Gastrocnemius medialis (tissue), 4 donors: ENCODE measurements around the gene RIPOR1. TPM values are rescaled to one million over a fixed set of nuclear protein-coding genes. Genes with fewer than 3 reads are reported as not detected.
A peak's percentile ranks its signal among the peaks of the same experiment; 100 is the strongest.

Source experiments
- ATAC-seq, 2 donors: fragments of 150-250 bp; one replicate each; pipeline ENCODE4 v1.9.1; 2016
- DNase-seq, 2 donors: peaks; one replicate each; pipeline ENCODE4 v3.0.0-alpha.2; 2019
- H3K27ac ChIP-seq, 4 donors: fragments of 200-600 bp; sonication (generic); 1 replicate in 1 of 4; 2 replicates in 3 of 4; pipeline ENCODE4 v1.5.1; 2016 to 2018; ENCODE audit warnings: mild to moderate bottlenecking in 2 of 4, moderate library complexity in 1 of 4
- H3K27me3 ChIP-seq, 3 donors: fragments of 200-600 bp; sonication (generic) in 2 of 3; 1 replicate in 1 of 3; 2 replicates in 2 of 3; pipeline versions ENCODE4 v1.5.1 to v1.6.0; 2016 to 2019; ENCODE audit warnings: mild to moderate bottlenecking in 1 of 3, moderate library complexity in 1 of 3
- H3K36me3 ChIP-seq, 2 donors: fragments of 200-600 bp; sonication (generic) in 1 of 2; one replicate each; pipeline ENCODE4 v1.5.1; 2017 to 2018
- H3K4me1 ChIP-seq, 2 donors: fragments of 200-600 bp; sonication (generic) in 1 of 2; one replicate each; pipeline ENCODE4 v1.5.1; 2016 to 2017; ENCODE audit warnings: mild to moderate bottlenecking in 2 of 2
- H3K4me3 ChIP-seq, 4 donors: fragments of 200-600 bp; sonication (generic) in 3 of 4; 1 replicate in 1 of 4; 2 replicates in 3 of 4; pipeline ENCODE4 v1.5.1; 2016 to 2019; ENCODE audit warnings: mild to moderate bottlenecking in 2 of 4
- H3K9me3 ChIP-seq, 3 donors: fragments of 200-600 bp; sonication (generic) in 2 of 3; 1 replicate in 1 of 3; 2 replicates in 2 of 3; pipeline ENCODE4 v1.5.1; 2016 to 2019
- CTCF ChIP-seq, 5 experiments: fragments of 450-650 bp in 3 of 5; fragments of 200-600 bp in 2 of 5; sonication (generic) in 2 of 5; IDR thresholded peaks in 4 of 5; conservative IDR thresholded peaks in 1 of 5; 1 replicate in 4 of 5; 2 replicates in 1 of 5; pipeline ENCODE4 v1.5.1; 2016 to 2019; ENCODE audit warnings: antibody characterized with exemption in 5 of 5, mild to moderate bottlenecking in 3 of 5, moderate library complexity in 3 of 5
- POLR2A ChIP-seq, 2 donors: fragments of 450-650 bp; IDR thresholded peaks; one replicate each; pipeline ENCODE4 v1.6.1; 2017; ENCODE audit warnings: antibody characterized with exemption in 2 of 2, mild to moderate bottlenecking in 2 of 2, moderate library complexity in 2 of 2
- in situ Hi-C, 4 donors: fragments of 200-750 bp; cut with MboI; loops; one replicate each; pipeline versions ENCODE4 v1.15.0 to v1.8.0; 2017; ENCODE audit warnings: low sequenced_read_pairs in 4 of 4
- intact Hi-C: fragments of 100-400 bp; cut with DNase I; formaldehyde crosslinking; loops from one replicate; pipeline ENCODE4 v1.15.1; 2023; ENCODE audit warnings: low total_unique reads
- total RNA-seq, 4 donors: library from RNA; depleted of rRNA; stranded (reverse); fragments of >200 nt; gene quantifications; one replicate each; pipeline versions ENCODE4 v1.1.0 to v1.2.3, GENCODE V29; 2016

The RIPOR1 gene
- total RNA-seq, 4 donors from 2014 or later: 10.6 to 65.4 (median 25.1) TPM

- peak overlapping the region; percentile 90 to 100 (median 100) for H3K27ac ChIP-seq
- H3K9me3 ChIP-seq: no peaks in the 10 kb centered on the region
- DNase-seq (peak; percentile 87 to 93), ATAC-seq (peak; percentile 77 to 78)
- peaks cover 27 to 35% of the 10 kb centered on the region in 2 donors for H3K4me1 ChIP-seq
- H3K36me3 ChIP-seq: no peaks in the 10 kb centered on the region
- TF ChIP-seq POLR2A (IDR thresholded peaks at IDR 0.05) (peak; percentile 79 to 85), CTCF (IDR thresholded peaks at IDR 0.05 in 4 of 5, conservative IDR thresholded peaks at IDR 0.05 in 1 of 5) (no peak)
- intact Hi-C loops: loop anchor here (2.0 to 10.0 kb wide), 3 partner anchors 83 to 281 kb away; partner anchors contain the start of genes ATP6V0D1, CENPT, NUTF2 and RANBP10
- H3K4me3 ChIP-seq: peak overlapping the region; percentile 69 to 97 (median 86)
- in situ Hi-C loops: no loop called here
- H3K27me3 ChIP-seq: no peaks in the 10 kb centered on the region
These were observed 35.3 kb downstream of the RIPOR1 start for GRCh38 chr16:67563708-67564468.

DNA sequence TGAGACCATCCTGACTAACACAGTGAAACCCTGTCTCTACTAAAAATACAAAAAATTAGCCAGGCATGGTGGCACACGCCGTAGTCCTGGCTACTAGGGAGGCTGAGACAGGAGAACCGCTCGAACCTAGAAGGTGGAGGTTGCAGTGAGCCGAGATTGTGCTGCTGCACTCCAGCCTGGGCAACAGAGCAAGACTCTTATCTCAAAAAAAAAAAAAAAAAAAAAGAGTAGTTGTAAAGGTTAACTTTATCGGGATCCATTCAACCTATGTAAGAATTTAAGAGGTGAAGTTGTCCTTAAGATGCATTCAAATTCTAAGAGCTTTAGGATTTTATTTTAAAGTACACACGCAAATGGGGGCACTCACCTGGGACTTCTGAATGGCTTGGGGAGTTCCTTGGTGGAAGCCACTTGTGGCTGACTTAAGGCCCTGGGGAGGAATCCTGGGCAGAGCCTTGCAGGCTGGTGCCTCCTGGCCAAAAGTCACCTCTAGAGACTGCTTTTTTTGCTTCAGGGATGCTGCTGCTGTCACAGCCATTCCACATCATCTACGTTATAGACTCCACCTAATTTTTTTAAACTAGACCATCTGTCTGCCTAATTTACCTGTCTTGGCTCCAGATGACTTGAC lies 37.0 kb downstream of the RIPOR1 start:
- no peaks in the 10 kb centered on the region for H3K27me3 ChIP-seq
- in situ Hi-C loops (loop anchor here in 2 of 4 donors (5.0 kb wide), 2 partner anchors 67 to 77 kb away; no protein-coding TSS in a partner anchor), intact Hi-C loops (loop anchor here (10.0 kb wide), 1 partner anchor 279 kb away; the partner anchor contains the start of genes CENPT, NUTF2 and THAP11)
- no peaks in the 10 kb centered on the region for H3K36me3 ChIP-seq
- H3K4me1 ChIP-seq: peaks cover 27 to 35% of the 10 kb centered on the region in 2 donors
- no peaks in the 10 kb centered on the region for H3K9me3 ChIP-seq
- ATAC-seq: no peak
- H3K4me3 ChIP-seq: no peak overlapping the region
- TF ChIP-seq POLR2A (IDR thresholded peaks at IDR 0.05): no peak
- TF ChIP-seq CTCF (IDR thresholded peaks at IDR 0.05 in 4 of 5, conservative IDR thresholded peaks at IDR 0.05 in 1 of 5): no peak
- DNase-seq: no peak
- peak overlapping the region in 2 of 4 donors; percentile 90 to 100 for H3K27ac ChIP-seq

GRCh38 chr16:67571464-67571863 lies 42.8 kb downstream of the RIPOR1 start:
- TF ChIP-seq CTCF (IDR thresholded peaks at IDR 0.05 in 4 of 5, conservative IDR thresholded peaks at IDR 0.05 in 1 of 5): no peak
- no peak for TF ChIP-seq POLR2A (IDR thresholded peaks at IDR 0.05)
- no peaks in the 10 kb centered on the region for H3K9me3 ChIP-seq
- no peak for ATAC-seq
- in situ Hi-C loops: no loop called here
- H3K36me3 ChIP-seq: peaks cover 2 to 37% of the 10 kb centered on the region in 2 donors
- H3K27me3 ChIP-seq: no peaks in the 10 kb centered on the region
- no peak for DNase-seq
- intact Hi-C loops: no loop called here
- peaks cover 0 to 3% of the 10 kb centered on the region in 2 donors for H3K4me1 ChIP-seq
- no peak overlapping the region for H3K4me3 ChIP-seq
- no peak overlapping the region for H3K27ac ChIP-seq

DNA sequence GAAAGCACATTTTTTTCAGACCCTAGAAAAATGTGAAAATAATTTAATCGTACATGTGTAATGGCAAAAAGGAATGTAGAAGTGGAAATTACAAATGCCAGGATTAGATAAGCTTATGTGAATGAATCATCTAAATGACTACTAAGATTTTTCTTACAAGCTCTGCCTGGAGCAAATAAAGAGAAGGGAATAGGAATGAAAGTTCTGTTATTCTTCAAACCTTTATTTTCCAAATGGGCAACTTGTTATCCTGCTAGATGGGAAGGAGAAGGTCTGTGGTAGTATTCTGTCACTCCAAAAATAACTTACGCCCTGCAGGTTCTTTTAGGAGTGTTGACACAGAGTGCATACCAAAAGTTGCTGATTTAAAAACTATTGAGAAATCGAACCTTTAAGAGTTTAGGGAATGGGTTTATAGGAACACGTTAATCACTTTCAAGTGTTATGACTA lies 43.4 kb downstream of the RIPOR1 start:
- H3K27me3 ChIP-seq: no peaks in the 10 kb centered on the region
- H3K36me3 ChIP-seq: peaks cover 2 to 37% of the 10 kb centered on the region in 2 donors
- intact Hi-C loops (no loop called here), in situ Hi-C loops (no loop called here)
- no peak overlapping the region for H3K4me3 ChIP-seq
- H3K9me3 ChIP-seq: no peaks in the 10 kb centered on the region
- ATAC-seq (no peak), DNase-seq (no peak)
- no peak overlapping the region for H3K27ac ChIP-seq
- TF ChIP-seq POLR2A (IDR thresholded peaks at IDR 0.05): no peak
- no peak for TF ChIP-seq CTCF (IDR thresholded peaks at IDR 0.05 in 4 of 5, conservative IDR thresholded peaks at IDR 0.05 in 1 of 5)
- peaks cover 0 to 3% of the 10 kb centered on the region in 2 donors for H3K4me1 ChIP-seq
